HepG2 (cell line): ENCODE data around the gene TRMU. TPM values are rescaled to one million over a fixed set of nuclear protein-coding genes. Genes with fewer than 3 reads are reported as not detected.

Source experiments
- DMAP1 ChIP-seq: IDR thresholded peaks from 2 replicates; pipeline ENCODE4 v1.6.1; 2016
- HMG20B ChIP-seq: conservative IDR thresholded peaks from 2 replicates; pipeline ENCODE4 v1.6.1; 2016; ENCODE audit warnings: missing genetic modification reagents, missing compliant biosample characterization
- IKZF4 ChIP-seq: sonication (generic); formaldehyde crosslinking; IDR thresholded peaks from 2 replicates; pipeline ENCODE4 v1.5.1; 2020; ENCODE audit warnings: borderline replicate concordance, mild to moderate bottlenecking, low read depth, missing genetic modification reagents; ENCODE audit errors: not compliant biosample characterization
- PCBP2 ChIP-seq: fragments of 200-400 bp; formaldehyde crosslinking; optimal IDR thresholded peaks from 2 replicates; pipeline ENCODE3; 2018; ENCODE audit warnings: low read length, low read depth; ENCODE audit not compliant: poor library complexity, severe bottlenecking
- TCF12 ChIP-seq, 2 experiments: fragments of 450-650 bp in 1 of 2; sonication (generic) in 1 of 2; formaldehyde crosslinking in 1 of 2; IDR thresholded peaks; 2 replicates each; pipeline versions ENCODE4 v1.6.1 to v1.8.0; 2017 to 2022; ENCODE audit warnings: antibody characterized with exemption in 1 of 2, mild to moderate bottlenecking in 1 of 2, missing genetic modification reagents in 1 of 2, moderate library complexity in 1 of 2
- XBP1 ChIP-seq: sonication (generic); formaldehyde crosslinking; IDR thresholded peaks from 2 replicates; pipeline ENCODE4 v1.5.0; 2020; ENCODE audit warnings: missing genetic modification reagents
- ZNF296 ChIP-seq: sonication (generic); formaldehyde crosslinking; conservative IDR thresholded peaks from 2 replicates; pipeline ENCODE4 v1.5.0; 2020; ENCODE audit warnings: mild to moderate bottlenecking, missing genetic modification reagents
- ZNF747 ChIP-seq: sonication (generic); formaldehyde crosslinking; IDR thresholded peaks from 2 replicates; pipeline ENCODE4 v1.8.1; 2023; ENCODE audit warnings: missing genetic modification reagents, mild to moderate bottlenecking, borderline replicate concordance
- polyA plus RNA-seq, 8 experiments: library from polyadenylated mRNA; depleted of rRNA in 3 of 8; stranded (reverse) in 7 of 8; unstranded in 1 of 8; fragments of >200 nt; fragmentation: Illumina TruSeq in 4 of 8; extraction: Trizol in 4 of 8; gene quantifications; 2 replicates each; pipeline versions ENCODE4 v1.2.1 to v1.2.3, GENCODE V29; 2011 to 2016; ENCODE audit warnings: low read depth in 4 of 8, missing spikeins in 1 of 8, mixed read lengths in 1 of 8; ENCODE audit not compliant: insufficient read depth in 1 of 8
- total RNA-seq, 5 experiments: library from RNA; depleted of rRNA; stranded (reverse); fragments of >200 nt; fragmentation: Illumina TruSeq; extraction: Trizol; gene quantifications; 2 replicates each; pipeline ENCODE4 v1.2.3, GENCODE V29; 2016; ENCODE audit warnings: low read depth in 1 of 5
- TF ChIP-seq, protein P1 (sequence below): sonication (generic); formaldehyde crosslinking; IDR thresholded peaks from 2 replicates; pipeline ENCODE4 v1.5.1; 2020; ENCODE audit warnings: mild to moderate bottlenecking, missing genetic modification reagents, borderline replicate concordance
- TF ChIP-seq, protein P2 (sequence below): sonication (generic); formaldehyde crosslinking; IDR thresholded peaks from 2 replicates; pipeline ENCODE4 v1.9.0; 2021; ENCODE audit warnings: missing genetic modification reagents, mild to moderate bottlenecking, borderline replicate concordance
- TF ChIP-seq, protein P3 (sequence below): sonication (generic); formaldehyde crosslinking; IDR thresholded peaks from 2 replicates; pipeline ENCODE4 v1.5.1; 2020; ENCODE audit warnings: missing genetic modification reagents, mild to moderate bottlenecking, borderline replicate concordance
- TF ChIP-seq, protein P4 (sequence below): sonication (generic); formaldehyde crosslinking; IDR thresholded peaks from 2 replicates; pipeline ENCODE4 v1.5.0; 2020; ENCODE audit warnings: mild to moderate bottlenecking, low read depth, missing genetic modification reagents, borderline replicate concordance
- TF ChIP-seq, protein P5 (sequence below): sonication (generic); formaldehyde crosslinking; IDR thresholded peaks from 2 replicates; pipeline ENCODE4 v1.8.0; 2022; ENCODE audit warnings: mild to moderate bottlenecking, missing genetic modification reagents

TRMU gene
- total and polyA plus RNA-seq, 2 of the 13 experiments (the other 11 are each of a cell fraction or from before 2014, with no cell fraction given) = 31.0 to 50.2 TPM

DNA sequence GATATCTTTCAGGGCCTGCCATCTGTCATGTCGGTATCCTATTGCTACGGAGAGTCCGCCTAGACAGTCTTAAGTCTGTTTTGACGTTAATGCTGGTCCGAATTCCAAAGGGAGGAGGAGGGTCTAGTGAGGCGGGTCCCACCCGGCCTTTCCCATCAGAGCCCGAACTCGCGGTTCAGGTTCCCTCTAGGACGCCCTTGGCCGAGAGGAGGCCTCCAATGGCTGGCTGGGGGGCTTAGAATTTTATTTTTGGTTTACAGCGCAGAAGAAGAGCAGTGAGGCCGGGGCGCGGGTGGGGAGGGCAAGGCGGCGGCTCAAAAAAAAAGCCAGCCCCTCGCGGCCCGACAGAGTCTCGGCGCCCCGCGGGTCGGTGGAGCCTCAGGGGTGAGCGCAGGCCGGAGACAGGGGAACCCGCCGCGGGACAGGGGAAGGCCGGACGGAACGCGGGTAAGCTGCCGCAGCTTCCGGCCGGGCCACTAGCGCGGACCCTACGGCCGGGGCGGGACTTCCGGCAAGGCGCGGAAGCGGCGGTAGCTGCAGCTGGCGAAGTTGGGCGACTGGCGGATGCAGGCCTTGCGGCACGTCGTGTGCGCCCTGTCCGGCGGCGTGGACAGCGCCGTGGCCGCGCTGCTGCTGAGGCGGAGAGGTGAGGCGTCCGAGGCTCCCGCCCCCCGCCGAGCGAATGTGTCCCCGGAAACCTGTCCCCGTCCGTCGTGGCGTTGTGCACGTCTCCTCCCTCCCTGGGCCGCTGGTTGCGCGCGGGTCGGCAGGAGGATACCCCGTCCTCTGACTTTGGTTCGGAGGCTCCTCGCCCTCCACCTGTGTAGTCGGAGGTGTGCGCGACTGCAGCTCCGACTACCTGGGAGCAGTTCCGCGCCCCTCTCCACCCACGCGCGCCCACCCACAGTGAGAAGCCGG, at the start of gene TRMU (continued):
- TF ChIP-seq, protein P1, sequence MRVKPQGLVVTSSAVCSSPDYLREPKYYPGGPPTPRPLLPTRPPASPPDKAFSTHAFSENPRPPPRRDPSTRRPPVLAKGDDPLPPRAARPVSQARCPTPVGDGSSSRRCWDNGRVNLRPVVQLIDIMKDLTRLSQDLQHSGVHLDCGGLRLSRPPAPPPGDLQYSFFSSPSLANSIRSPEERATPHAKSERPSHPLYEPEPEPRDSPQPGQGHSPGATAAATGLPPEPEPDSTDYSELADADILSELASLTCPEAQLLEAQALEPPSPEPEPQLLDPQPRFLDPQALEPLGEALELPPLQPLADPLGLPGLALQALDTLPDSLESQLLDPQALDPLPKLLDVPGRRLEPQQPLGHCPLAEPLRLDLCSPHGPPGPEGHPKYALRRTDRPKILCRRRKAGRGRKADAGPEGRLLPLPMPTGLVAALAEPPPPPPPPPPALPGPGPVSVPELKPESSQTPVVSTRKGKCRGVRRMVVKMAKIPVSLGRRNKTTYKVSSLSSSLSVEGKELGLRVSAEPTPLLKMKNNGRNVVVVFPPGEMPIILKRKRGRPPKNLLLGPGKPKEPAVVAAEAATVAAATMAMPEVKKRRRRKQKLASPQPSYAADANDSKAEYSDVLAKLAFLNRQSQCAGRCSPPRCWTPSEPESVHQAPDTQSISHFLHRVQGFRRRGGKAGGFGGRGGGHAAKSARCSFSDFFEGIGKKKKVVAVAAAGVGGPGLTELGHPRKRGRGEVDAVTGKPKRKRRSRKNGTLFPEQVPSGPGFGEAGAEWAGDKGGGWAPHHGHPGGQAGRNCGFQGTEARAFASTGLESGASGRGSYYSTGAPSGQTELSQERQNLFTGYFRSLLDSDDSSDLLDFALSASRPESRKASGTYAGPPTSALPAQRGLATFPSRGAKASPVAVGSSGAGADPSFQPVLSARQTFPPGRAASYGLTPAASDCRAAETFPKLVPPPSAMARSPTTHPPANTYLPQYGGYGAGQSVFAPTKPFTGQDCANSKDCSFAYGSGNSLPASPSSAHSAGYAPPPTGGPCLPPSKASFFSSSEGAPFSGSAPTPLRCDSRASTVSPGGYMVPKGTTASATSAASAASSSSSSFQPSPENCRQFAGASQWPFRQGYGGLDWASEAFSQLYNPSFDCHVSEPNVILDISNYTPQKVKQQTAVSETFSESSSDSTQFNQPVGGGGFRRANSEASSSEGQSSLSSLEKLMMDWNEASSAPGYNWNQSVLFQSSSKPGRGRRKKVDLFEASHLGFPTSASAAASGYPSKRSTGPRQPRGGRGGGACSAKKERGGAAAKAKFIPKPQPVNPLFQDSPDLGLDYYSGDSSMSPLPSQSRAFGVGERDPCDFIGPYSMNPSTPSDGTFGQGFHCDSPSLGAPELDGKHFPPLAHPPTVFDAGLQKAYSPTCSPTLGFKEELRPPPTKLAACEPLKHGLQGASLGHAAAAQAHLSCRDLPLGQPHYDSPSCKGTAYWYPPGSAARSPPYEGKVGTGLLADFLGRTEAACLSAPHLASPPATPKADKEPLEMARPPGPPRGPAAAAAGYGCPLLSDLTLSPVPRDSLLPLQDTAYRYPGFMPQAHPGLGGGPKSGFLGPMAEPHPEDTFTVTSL (CRISPR knock-in tag) = no peak; the same call in 1 of the 2 replicates
- TF ChIP-seq, protein P2, sequence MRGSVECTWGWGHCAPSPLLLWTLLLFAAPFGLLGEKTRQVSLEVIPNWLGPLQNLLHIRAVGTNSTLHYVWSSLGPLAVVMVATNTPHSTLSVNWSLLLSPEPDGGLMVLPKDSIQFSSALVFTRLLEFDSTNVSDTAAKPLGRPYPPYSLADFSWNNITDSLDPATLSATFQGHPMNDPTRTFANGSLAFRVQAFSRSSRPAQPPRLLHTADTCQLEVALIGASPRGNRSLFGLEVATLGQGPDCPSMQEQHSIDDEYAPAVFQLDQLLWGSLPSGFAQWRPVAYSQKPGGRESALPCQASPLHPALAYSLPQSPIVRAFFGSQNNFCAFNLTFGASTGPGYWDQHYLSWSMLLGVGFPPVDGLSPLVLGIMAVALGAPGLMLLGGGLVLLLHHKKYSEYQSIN (CRISPR knock-in tag) = 0 out of 2 replicates have a peak, but pooled peaks have one; percentile 33
- TF ChIP-seq PCBP2 (no peak), XBP1 (CRISPR knock-in tag) (peak; percentile 76; the same call in 1 of the 2 replicates), TCF12 (IDR thresholded peaks at IDR 0.05) (no peak), TCF12 (CRISPR knock-in tag; IDR thresholded peaks at IDR 0.05) (0 out of 2 replicates have a peak, but pooled peaks have one; percentile 55), IKZF4 (CRISPR knock-in tag) (no peak), ZNF296 (peak; percentile 71; the same call in 1 of the 2 replicates), HMG20B (CRISPR knock-in tag) (0 out of 2 replicates have a peak, but pooled peaks have one; percentile 55), ZNF747 (CRISPR knock-in tag) (peak; percentile 88), DMAP1 (CRISPR knock-in tag) (peak; percentile 65; the same call in 1 of the 2 replicates)
- TF ChIP-seq, protein P3, sequence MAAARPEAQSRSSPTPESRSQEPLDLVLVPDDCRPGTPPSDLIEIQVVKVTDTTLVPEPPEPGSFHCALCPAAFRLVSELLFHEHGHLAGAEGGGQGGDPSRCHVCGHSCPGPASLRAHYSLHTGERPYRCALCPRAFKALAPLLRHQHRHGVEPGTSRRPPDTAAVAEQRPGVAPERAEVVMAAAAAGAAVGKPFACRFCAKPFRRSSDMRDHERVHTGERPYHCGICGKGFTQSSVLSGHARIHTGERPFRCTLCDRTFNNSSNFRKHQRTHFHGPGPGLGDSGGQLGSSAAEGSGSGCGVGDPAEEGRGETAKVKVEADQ (CRISPR knock-in tag) = peak; percentile 57; the same call in 1 of the 2 replicates
- TF ChIP-seq, protein P4, sequence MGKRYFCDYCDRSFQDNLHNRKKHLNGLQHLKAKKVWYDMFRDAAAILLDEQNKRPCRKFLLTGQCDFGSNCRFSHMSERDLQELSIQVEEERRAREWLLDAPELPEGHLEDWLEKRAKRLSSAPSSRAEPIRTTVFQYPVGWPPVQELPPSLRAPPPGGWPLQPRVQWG (CRISPR knock-in tag) = no peak
- TF ChIP-seq, protein P5, sequence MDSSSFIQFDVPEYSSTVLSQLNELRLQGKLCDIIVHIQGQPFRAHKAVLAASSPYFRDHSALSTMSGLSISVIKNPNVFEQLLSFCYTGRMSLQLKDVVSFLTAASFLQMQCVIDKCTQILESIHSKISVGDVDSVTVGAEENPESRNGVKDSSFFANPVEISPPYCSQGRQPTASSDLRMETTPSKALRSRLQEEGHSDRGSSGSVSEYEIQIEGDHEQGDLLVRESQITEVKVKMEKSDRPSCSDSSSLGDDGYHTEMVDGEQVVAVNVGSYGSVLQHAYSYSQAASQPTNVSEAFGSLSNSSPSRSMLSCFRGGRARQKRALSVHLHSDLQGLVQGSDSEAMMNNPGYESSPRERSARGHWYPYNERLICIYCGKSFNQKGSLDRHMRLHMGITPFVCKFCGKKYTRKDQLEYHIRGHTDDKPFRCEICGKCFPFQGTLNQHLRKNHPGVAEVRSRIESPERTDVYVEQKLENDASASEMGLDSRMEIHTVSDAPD = no peak
